ENCODE measurements around the gene USP54.

USP54 gene

DNA sequence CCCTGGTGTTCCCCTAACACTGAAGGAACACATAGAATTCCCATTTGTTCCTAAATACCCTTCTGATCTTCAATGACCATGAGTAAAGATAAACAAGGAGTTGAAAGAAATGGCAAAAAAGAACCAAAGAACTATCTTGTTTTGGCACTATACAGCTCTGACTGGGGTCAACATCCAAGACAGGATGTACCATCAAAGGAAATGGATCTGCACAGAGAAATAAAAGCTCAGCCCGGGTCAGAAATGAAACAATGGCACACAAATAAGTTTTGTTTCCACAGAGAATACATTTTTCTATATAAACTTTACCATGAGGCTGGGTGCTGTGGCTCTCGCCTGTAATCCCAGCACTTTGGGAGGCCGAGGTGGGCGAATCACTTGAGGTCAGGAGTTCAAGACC is 18.0 kb upstream of the USP54 start:
- no peak for TF ChIP-seq CTCF (IDR thresholded peaks at IDR 0.05; ENCODE audit: low read depth, low read length)
- DNase-seq (ENCODE audit: extremely low read depth, low read depth): no peak

DNA sequence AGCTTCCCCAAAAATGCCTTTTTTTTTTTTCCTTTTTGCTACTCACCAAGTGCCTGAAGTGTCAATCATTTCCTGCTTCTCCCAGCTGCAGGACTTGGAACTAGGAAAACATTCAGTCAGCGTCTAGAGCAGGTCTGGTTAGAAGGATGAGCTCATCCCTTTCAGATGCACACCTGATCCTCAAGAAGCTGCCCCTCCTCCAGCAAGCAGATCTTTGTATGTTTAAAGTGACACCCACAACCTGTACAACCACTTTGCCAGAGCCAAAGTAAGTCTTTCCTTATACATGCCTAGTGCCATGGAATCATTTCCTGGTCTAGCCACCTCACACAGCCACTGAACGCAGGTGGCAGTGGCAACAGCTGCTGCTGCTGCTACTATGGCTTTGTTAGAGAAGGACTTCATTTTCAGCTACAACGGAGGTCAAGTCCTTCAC is 10.4 kb upstream of the USP54 start:
- no peak for DNase-seq (ENCODE audit: extremely low read depth, low read depth)
- TF ChIP-seq CTCF (IDR thresholded peaks at IDR 0.05; ENCODE audit: low read depth, low read length): no peak

DNA sequence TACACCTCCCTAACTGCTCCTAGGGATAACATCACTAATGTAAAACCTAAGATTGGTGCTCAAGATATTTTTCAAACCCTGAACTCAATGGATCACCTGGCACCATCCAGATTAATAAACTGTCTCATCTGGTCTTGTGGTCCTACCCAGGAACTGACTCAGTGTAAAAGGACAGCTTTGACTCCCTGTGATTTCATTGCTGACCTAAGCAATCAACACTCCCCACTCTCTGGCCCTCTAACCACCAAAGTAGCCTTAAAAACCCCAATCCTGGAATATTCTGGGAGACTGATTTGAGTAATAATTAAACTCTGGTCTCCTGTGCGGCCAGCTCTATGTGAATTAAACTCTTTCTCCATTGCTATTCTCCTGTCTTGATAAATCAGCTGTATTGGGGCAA is 6.2 kb upstream of the USP54 start:
- DNase-seq (ENCODE audit: extremely low read depth, low read depth): no peak
- no peak for TF ChIP-seq CTCF (IDR thresholded peaks at IDR 0.05; ENCODE audit: low read depth, low read length)

DNA sequence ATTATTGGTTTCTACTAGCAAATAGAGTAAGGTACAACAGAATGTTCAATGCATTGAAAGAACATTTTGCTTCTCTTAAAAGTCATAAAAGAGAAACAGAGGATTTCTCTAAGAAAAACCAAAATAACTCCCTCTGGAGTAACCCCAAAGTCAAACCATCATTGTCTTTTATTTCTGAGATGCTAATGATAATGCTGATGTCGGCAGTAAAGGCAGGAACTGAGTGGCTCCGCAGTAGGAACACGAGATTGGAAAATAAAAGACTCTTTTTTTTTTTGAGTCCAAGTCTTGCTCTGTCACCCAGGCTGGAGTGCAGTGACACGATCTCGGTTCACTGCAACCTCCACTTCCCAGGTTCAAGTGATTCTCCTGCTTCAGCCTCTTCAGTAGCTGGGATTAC is 2.7 kb upstream of the USP54 start:
- no peak for TF ChIP-seq CTCF (IDR thresholded peaks at IDR 0.05; ENCODE audit: low read depth, low read length)

DNA sequence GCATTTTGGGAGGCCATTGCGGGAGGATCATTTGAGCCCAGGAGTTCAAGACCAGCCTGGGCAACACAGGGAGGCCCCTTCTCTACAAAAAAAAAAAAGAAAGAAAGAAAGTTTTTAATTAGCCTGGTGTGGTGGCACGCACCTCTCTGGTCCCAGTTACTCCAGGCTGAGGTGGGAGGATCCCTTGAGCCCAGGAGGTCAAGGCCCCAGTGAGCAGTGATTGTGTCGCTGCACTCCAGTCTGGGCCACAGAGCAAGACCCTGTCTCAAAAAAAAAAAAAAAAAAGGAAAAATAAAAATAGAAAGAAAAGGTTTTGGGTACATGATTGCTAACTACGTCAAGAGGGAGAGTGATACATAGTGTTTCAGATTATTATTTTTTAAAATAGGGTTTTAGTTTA is 2.0 kb upstream of the USP54 start:
- no peak for DNase-seq (ENCODE audit: extremely low read depth, low read depth)
- no peak for TF ChIP-seq CTCF (IDR thresholded peaks at IDR 0.05; ENCODE audit: low read depth, low read length)

More for the DNA sequence above, 2.7 kb upstream of the USP54 start:
- DNase-seq (ENCODE audit: extremely low read depth, low read depth): no peak

GRCh38 chr10:73591935-73592699 is 975 bp upstream of the USP54 start:
- no peak for TF ChIP-seq CTCF (IDR thresholded peaks at IDR 0.05; ENCODE audit: low read depth, low read length)

DNA sequence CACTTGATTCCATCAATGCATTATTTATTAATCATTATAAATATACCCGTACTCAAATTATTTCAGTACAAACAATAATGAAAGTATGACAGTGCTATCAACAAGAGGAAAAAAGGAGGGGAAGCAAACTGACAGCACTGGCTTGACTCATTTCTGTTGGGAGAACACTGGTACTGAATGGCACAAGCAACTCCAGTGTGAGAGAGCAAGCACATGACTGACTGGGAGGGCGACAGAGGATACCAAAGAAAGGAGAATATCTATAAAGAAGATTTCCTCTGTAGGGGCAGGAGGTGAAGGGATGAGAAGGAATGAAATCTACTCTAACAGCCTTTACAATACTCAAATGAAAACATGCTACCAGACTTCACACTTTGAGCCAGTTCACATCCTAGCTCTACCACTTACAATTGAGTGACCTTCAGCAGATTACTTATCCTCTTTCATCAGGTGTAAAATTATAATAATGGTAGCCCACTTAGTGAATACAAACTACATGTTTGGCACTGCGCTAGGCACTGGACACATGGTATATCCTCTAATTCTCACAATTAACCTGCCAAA is 1.5 kb downstream of the USP54 start:
- no peak for TF ChIP-seq CTCF (IDR thresholded peaks at IDR 0.05; ENCODE audit: low read depth, low read length)
- DNase-seq (ENCODE audit: extremely low read depth, low read depth): no peak

More at GRCh38 chr10:73591935-73592699, 975 bp upstream of the USP54 start:
- DNase-seq (ENCODE audit: extremely low read depth, low read depth): no peak

All from AG09319 (cell line).